ENCODE measurements around the gene CSNK2A1.
A peak's percentile ranks its signal among the peaks of the same experiment; 100 is the strongest.

The CSNK2A1 gene

GRCh38 chr20:445514-446336 is 97.9 kb downstream of the CSNK2A1 start:
- no peak for DNase-seq

GRCh38 chr20:444862-445426 is 98.6 kb downstream of the CSNK2A1 start:
- no peak for DNase-seq

GRCh38 chr20:444117-444516 is 99.5 kb downstream of the CSNK2A1 start:
- no peak for DNase-seq

GRCh38 chr20:443223-443775 is 100.3 kb downstream of the CSNK2A1 start:
- DNase-seq: no peak

- DNase-seq: no peak
These were observed 103.0 kb downstream of the CSNK2A1 start for GRCh38 chr20:440636-441035.

GRCh38 chr20:440148-440547 is 103.4 kb downstream of the CSNK2A1 start:
- no peak for DNase-seq

- no peak for DNase-seq
These were observed 104.8 kb downstream of the CSNK2A1 start for GRCh38 chr20:438571-439469.

- no peak for DNase-seq
These were observed 105.7 kb downstream of the CSNK2A1 start for GRCh38 chr20:437787-438486.

- no peak for DNase-seq
These were observed 107.1 kb downstream of the CSNK2A1 start for GRCh38 chr20:436476-436875.

- no peak for DNase-seq
These were observed 108.0 kb downstream of the CSNK2A1 start for GRCh38 chr20:435558-435957.

- no peak for DNase-seq
These were observed 108.8 kb downstream of the CSNK2A1 start for GRCh38 chr20:434661-435419.

GRCh38 chr20:434221-434620 is 109.4 kb downstream of the CSNK2A1 start:
- DNase-seq: no peak

GRCh38 chr20:433300-433975 is 110.2 kb downstream of the CSNK2A1 start:
- DNase-seq: no peak

GRCh38 chr20:432677-433299 is 110.8 kb downstream of the CSNK2A1 start:
- no peak for DNase-seq

GRCh38 chr20:432208-432607 is 111.4 kb downstream of the CSNK2A1 start:
- DNase-seq: no peak

- DNase-seq: peak; percentile 31
These were observed 112.3 kb downstream of the CSNK2A1 start for GRCh38 chr20:431012-431904.

- DNase-seq: no peak
These were observed 113.2 kb downstream of the CSNK2A1 start for GRCh38 chr20:430091-430999.

- no peak for DNase-seq
These were observed 114.9 kb downstream of the CSNK2A1 start for GRCh38 chr20:428658-429200.

Measured in NCI-H446 treated with DMSO at 0.1 percent for 48 hours (cell line).